ENCODE results near the gene MFAP5. TPM values are rescaled to one million over a fixed set of nuclear protein-coding genes. Genes with fewer than 3 reads are reported as not detected.

The MFAP5 gene
- total RNA-seq, 1 experiment from 2014 or later = not detected

Other genes with a start within 250 kb of the MFAP5 start
- gene CLEC6A, start 206.9 kb downstream of the MFAP5 start, total RNA-seq (2014; rRNA removed; shearing (Covaris generic)) = not detected in 2 replicates
- gene CLEC4D, start 149.3 kb downstream of the MFAP5 start, total RNA-seq (2014; rRNA removed; shearing (Covaris generic)) = 0.61 TPM in 1 of 2 replicates, not detected in the other
- gene CLEC4E, start 121.9 kb downstream of the MFAP5 start, total RNA-seq (2014; rRNA removed; shearing (Covaris generic)) = not detected in 2 replicates
- not detected in 2 replicates for gene AICDA, start 50.0 kb downstream of the MFAP5 start, total RNA-seq (2014; rRNA removed; shearing (Covaris generic))
- 47.7 and 63.1 TPM in 2 replicates for gene RIMKLB, start 35.2 kb upstream of the MFAP5 start, total RNA-seq (2014; rRNA removed; shearing (Covaris generic))
- not detected in 2 replicates for gene A2ML1, start 159.8 kb upstream of the MFAP5 start, total RNA-seq (2014; rRNA removed; shearing (Covaris generic))